TTC549 (cell line): ENCODE measurements around the gene EIF3K.
"Not testable (repeated sequence)": the region's sequence is repeated elsewhere in the genome, so short reads cannot be mapped to it uniquely, and the experiment has no call there.

Source experiments
- FAIRE-seq: peaks from 2 replicates; lab custom pipeline; 2012; peaks lifted over from hg19 to GRCh38; lab: Jason Lieb, UNC

Gene EIF3K

DNA sequence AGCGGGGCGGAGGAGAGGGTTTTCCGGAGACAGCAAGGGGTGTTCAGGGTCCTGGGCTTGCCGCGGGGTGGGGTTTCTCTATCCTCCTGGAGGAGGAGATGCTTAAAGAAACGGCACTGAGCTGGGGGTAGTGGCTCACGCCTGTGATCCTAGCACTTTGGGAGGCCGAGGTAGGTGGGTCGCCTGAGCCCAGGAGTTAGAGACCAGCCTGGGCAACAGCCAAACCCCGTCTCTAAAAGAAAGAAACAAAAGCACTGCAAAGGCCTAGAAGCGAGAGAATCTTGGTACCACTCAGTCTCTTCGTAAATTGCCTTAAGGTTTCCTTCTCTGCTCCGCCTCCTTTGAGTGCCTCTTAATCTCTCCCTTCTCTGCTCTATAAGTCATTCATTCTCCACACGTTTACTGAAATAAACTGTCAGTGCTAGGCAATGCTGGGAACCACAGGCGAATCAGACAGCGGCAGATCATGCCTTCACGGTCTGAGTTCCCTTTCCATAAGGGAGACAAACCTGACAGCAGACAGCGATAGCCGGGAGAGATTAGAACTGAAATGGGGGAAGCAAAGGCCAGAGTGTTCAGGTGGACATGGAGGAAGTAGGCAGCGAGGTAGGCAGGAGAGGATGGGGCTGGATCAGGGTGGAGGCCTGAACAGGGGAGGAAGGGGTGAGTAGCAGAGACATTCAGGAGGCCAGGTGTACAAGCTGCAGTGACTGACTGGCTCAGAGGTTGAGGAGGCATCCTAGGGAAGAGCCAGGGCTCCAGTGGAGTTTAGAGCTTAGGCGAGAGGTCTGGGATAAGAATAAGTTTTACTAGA is 580 bp downstream of the EIF3K start:
- FAIRE-seq, result no peak

DNA sequence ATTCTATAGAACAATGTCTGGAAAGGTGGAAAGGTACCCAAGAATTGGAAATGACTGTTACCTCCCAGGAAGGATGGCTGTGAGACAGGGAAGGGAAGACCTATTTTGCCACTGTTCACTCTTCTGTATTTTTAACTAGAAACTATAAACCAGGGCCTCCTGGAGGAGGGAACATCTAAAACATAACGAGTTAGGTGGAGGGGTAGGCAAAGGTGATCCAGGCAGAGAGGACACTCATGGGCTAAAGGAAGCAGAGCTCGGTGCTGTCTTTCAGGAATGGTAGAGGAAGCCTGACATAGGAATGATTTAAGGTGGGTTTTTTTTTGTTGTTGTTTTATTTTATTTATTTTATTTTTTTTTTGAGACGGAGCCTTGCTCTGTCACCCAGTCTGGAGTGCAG is 5.8 kb downstream of the EIF3K start:
- no peak for FAIRE-seq

DNA sequence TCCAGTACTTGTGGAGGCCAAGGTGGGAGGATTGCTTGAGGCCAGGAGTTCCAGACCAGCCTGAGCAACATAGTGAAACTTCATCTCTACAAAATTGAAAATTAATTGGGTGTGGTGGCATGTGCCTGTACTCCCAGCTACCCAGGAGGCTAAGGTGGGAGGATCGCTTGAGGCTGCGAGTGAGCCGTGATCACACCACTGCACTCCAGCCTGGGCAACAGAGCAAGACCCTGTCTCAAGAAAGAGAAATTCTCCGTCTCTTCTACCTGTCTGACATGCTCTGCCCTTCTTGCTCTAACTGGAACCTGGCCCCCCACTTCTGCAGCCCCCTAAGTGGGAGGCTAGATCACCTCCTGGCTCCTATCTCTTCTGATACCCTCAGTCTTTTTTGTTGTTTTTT is 7.4 kb downstream of the EIF3K start:
- FAIRE-seq, result no peak

DNA sequence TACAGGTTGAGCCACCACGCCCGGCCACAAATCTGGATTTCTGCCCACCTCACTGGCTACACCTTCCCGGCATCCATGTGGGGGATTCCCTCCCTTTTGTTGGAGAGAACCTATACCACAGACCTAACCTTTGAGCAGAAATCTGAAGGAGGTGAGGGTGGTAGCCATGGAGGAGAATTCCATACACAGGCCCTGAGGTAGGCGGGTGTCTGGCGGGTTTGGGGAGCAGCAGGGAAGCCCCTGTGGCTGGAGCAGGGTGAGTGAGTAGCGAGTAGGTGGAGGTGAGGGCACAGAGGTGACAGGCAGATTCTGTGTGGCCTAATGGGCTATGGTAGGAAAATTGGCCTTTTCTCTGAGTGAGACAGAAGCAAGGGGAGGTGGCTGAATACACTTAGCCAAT is 10.6 kb downstream of the EIF3K start:
- no peak for FAIRE-seq

DNA sequence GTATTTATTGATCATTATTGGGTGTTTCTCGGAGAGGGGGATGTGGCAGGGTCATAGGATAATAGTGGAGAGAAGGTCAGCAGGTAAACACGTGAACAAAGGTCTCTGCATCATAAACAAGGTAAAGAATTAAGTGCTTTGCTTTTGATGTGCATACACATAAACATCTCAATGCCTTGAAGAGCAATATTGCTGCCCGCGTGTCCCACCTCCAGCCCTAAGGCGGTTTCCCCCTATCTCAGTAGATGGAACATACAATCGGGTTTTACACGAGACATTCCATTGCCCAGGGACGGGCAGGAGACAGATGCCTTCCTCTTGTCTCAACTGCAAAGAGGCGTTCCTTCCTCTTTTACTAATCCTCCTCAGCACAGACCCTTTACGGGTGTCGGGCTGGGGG is 12.3 kb downstream of the EIF3K start:
- FAIRE-seq, result not testable (repeated sequence)

DNA sequence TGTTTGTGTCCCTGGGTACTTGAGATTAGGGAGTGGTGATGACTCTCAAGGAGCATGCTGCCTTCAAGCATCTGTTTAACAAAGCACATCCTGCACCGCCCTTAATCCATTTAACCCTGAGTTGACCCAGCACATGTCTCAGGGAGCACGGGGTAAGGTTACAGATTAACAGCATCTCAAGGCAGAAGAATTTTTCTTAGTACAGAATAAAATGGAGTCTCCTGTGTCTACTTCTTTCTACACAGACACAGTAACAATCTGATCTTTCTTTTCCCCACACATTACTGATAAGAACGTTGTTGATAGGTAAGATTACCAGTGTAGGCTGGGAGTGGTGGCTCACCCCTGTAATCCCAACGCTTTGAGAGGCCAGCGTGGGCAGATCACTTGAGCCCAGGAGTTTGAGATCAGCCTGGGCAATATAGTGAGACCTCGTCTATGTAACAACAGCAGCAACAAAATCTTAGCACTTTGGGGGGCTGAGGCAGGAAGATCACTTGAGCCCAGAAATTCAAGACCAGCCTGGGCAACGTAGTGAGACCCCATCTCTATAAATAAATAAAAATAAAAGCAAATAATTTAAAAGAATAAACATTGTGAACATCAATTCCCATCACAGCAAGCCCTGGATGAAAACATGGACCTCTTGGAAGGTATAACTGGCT is 13.0 kb downstream of the EIF3K start:
- not testable (repeated sequence) for FAIRE-seq

DNA sequence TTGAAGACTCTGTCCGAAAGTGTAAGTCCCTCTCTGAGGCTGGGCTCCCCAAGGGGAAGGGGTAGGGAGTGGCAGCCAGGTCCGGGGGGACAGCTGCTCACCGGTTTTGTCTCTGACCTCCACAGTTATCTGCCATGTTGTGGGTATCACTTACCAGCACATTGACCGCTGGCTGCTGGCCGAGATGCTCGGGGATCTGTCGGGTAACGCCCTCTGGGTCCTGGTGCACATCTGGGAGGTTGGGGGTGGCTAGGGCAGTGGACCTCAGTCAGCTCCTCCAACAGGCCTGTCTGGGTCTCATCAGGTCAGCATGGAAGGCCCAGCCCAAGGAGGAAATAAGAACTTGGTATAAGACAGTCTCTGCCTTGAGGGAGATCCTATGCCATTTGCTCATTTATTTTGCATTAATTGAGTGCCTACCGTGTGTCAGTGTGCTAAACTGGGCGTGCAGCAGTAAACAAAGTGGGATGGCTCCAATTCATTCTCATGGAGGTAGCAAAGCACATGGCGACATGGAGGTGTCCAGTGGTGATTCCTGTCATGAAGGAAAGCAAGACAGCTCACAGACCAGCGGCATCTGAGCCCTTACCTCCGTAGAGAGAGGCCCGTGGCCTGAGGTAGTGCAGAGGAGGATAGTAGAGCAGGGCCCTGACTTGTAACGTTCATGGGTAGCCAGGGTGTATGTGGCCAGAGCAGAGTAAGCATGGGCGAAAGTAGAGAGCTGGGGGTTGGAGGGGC is 13.7 kb downstream of the EIF3K start:
- no peak for FAIRE-seq

DNA sequence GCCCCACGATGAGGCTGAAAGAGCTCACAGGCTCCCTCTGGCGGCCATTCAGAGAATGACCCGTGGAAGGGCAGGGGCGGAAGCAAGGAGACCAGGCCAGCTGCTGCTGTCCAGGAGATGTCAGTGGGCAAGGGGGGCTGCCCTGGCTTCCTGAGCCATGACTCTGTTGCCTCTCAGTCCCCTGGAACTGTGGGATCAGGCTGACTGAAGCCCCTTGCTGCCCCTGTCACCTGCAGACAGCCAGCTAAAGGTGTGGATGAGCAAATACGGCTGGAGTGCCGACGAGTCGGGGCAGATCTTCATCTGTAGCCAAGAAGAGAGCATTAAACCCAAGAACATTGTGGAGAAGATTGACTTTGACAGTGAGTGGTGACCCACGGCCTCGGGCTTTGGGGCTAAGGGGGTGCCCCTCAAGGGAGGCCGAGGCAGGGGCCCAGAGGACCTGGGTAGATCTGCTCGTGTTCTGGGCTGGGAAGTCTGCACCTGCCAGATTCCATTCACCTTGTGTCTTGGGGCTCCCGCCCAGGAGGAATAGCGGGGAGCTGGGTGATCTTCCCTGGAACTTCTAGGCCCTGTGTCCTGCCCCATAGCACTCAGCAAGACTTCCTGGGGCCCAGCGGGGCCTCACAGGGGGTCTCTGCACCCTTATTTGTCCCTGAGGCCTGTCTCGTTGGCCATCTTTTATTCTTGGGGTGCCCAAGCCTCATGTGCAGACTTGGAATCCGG is 15.9 kb downstream of the EIF3K start:
- FAIRE-seq, result no peak

DNA sequence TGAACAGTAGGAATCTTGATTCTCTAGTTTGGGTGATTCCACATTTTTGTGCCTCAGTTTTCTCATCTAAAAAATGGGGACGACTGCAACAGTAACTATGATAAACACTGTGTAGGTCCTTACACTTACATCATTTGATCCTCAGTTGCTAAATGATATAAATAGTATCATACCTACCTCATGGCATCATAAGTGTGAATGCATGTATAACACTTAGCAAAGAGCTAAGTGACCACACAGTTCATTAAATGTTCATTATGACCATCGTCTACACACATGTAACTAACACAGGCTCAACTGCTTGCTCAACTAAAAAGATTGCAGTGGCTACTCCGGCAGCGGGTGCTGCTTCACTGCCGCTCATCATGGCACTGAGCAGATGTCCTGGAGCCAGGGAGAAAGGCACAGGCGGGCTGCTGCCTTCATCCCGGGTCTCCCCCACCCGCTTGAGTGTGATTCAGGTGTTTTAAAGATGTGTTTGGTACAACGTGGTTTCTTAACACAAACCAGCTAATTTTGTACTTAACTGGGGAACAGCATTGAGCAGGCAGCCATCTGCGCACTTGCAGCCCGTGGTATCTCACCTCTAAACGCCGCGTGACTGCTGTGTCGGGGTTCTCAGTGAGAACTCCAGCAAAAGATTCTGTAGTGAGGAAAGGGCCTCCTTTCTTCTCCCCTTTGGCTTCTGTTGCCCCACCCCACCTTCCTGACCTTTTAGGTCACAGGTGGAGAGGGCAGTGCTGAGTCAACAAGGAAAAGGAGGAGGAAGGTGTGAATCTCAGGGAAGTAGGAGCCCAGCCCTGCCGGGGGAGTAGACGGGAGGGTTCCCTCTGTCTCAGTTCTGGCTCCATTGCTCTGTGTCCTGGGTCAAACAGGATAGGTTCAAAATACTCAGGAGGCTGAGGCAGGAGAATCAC is 16.8 kb downstream of the EIF3K start:
- no peak for FAIRE-seq

DNA sequence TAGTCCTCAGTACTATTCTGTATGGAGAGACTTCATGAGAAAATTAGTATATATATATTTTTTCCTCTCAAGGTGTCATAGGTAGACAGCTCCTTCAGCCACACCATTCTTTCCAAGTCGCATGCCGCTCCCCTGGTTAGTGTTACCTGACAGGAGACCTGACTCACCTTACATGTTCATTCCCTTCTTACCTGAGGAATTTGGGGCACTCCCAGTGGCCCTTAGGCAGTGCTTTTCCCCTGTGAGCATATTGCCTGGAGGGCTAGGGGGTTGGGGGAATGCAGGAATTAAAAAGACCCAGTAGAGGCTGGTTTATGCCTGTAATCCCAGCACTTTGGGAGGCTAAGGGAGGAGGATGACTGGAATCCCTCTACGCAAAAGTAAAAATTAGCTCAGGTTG is 19.5 kb downstream of the EIF3K start:
- FAIRE-seq, result no peak

DNA sequence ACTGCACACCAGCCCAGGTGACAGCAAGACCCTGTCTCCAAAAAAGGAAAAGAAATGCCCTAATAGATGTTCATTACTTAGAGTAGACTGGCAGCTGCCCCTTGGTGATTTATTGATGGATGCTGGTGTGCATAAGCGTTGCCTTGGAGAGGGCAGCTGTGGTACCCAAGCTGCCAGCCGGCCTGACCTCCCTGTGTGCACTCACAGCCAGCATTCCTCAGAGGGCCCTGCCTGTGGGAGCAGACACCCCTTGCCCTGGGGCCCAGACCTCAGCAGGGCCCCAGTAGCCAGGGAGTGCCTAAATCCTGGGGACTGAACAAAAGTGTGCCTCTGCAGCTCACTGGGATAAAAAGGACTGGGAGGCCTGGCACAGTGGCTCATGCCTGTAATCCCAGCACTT is 20.7 kb downstream of the EIF3K start:
- FAIRE-seq, result no peak

DNA sequence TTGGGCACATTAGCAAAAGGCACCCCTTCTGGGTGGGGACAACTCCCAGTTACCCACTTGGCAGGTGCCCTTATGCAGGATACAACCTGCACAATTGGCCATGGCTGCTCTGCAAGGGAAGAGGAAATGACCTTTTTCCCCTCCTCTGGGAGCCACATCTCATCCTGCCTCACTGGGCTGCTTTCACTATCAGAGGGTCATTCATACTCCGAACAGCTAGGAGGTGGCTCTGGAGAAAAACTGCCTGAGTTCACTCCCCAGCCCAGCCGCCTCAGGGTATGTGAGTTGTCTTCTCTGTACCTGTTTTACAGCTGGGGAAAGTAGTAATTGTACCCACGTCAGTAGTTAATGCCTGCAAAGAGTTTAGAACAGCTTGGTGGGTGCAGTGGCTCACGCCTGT is 21.4 kb downstream of the EIF3K start:
- FAIRE-seq, result no peak

DNA sequence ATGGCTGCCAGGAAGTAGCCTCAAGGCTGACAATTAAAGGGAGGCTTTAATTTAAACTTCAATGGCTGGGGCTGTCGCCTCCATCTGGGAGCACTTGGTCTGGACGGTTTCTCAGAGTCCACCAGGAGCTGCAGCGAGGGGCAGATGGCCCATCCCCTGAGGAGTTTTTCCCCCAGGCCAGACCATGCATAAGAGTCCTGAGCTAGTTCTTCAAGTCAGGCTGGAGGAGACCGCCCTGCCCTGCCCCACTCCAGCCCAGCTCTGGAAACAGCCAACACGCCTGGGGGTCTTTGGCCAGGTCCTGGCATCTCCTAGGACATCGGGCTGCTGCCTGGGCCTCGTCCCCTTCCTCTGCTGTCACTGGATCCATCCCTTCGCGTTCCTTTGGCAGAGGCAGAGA is 23.2 kb downstream of the EIF3K start:
- no peak for FAIRE-seq

DNA sequence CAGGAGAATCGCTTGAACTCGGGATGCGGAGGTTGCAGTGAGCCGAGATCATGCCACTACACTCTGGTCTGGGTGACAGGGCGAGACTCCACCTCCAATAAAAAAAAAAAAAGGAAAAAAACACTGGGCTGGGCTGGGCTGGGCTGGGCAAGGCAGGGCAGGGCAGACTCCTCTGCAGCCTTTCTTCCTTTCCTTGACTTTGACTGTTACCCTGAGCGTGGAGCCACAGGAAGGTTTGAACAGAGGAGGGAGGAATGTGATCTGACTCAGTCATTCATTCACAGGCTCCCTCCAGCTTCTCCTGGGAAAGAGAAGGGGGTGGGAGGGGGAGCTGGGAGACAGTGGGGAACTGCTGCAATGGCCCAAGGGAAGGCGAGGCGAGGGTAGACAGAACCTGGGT is 25.7 kb downstream of the EIF3K start:
- FAIRE-seq, result no peak

DNA sequence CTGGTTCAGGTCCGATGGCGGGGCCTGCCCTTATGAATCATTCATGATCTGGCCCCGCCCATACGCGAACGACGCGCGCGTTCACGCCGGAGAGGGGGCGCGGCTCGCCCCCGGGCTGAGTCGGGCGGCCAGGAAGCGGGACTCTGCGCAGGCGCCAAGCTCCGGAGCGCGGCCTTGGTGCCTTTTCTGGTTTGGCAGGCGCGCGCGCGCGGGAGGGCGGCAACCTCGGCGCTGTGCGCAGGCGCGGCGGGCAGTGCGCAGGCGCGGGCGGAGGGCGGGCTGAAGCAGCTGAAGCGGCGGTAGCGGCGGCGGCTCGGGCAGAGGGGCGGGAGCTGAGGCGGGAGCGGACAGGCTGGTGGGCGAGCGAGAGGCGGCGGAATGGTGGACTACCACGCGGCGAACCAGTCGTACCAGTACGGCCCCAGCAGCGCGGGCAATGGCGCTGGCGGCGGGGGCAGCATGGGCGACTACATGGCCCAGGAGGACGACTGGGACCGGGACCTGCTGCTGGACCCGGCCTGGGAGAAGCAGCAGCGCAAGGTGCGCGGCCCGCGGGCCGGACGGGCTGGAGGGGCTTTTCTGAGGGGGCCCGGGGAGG is 28.5 kb downstream of the EIF3K start, which contains the start of gene ACTN4:
ACTN4 (plus strand) TSS at position 282 of the 598 bp plus-strand sequence; CDS start at position 379, 97 bp downstream.
- no peak for FAIRE-seq

DNA sequence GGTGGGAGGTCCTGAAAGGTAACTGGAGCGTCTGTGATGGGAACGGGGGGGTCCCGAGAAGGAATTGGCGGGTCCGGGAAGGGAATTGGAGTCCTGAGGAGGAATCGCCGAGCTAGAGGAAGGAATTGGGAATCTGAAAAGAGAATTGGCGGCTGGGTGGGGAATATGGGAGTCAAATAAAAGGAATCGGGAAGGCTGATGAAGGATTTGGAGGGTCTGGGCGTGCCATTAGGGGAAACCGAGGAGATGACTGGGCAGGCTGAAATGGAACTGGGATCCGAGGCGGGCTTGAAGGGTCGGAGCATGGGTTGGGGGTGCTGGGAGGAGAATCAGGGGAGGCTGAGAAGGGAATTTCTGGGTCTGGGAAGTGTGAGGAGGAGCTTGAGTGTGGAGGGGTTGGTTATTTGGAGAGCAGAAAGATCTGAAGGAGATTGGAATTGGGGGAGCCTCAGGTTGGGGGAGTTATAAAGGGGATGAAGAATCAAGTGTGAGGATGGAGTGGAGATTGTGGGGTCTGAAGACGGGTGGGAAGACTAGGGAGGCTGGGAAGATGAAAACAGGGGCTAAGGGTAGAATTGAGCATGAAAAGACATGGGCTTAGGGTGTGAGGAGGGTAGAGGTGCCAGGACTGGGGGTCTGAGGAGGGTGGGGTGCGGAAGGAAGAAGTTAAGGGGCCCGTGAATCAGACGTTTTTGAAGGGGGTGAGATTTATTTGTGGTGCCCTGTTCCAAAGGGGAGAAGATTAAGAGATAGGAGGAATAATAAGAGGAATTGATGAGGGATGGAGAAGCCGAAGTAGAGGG is 29.2 kb downstream of the EIF3K start:
- FAIRE-seq, result no peak

DNA sequence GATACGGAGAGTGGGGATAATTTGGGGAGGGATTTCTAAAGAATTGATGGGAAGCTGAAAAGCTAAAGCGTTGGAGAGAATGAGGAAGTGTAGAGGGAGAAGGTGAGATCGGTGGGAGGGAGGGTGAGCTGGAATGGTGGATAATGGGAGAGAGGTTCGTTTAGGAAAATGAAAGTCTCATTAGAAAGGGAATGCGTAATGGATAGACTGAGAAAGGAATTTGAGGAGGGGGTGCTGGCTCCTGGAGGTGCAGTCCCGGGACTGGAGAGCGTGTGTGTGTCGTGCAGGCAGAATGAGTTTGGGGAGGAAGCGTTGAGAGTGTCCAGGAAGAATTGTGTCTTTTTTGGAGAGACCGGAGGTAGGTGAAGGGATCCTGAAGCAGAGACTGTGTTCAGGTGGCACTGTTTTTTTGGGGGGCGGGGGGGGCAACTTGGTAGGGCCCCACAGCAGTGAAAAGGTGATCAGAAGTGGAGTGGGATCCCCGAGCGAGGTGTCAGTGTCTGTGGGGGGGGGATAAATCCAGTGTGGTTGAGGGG is 29.8 kb downstream of the EIF3K start:
- no peak for FAIRE-seq

DNA sequence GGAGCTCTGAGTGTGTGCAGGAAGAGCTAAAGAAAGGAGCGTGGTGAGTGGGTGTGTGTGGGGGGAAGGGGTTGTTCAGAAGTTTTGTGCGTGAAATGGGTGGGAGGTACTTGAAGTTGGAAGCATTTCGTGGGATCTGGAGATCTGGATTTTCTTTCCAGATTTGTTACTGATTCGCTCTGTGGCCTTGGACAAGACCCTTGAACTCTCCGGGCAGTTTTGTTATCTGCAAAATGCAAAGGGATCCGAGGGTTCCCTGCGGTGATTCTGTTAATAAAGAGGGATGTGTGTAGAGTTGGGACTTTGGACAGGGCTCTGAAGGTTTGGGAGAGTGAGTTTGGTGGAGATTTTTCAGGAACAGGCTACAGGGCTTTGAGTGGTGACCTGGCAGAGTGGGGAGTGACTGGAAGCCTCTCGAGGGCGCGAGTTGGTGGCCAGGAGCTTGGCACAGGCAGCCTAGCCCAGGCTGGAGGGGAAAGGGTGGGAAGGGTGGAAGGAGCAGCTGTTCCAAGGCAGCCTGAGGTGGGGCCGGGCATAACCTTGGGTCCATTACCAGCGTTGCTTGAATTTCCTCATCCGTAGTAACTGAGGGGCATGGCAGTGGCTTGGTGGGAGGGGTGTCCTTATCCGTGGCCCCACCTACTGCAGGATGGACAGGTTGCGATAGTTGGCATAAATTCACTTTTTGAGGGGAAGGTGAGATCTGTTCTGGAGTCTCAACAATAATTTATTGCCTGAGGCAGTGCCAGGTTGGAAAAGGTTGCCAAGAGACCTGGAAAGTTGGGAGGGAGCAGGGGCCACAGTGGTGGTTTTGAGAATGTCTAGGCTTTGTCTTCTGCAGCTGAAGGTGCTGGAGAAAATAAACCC is 30.6 kb downstream of the EIF3K start:
- no peak for FAIRE-seq
